ENCODE results near the gene NR3C2. TPM values are rescaled to one million over a fixed set of nuclear protein-coding genes. Genes with fewer than 3 reads are reported as not detected.

The NR3C2 gene
- polyA plus RNA-seq, 1 donor from 2014 or later = 0.06 TPM

DNA sequence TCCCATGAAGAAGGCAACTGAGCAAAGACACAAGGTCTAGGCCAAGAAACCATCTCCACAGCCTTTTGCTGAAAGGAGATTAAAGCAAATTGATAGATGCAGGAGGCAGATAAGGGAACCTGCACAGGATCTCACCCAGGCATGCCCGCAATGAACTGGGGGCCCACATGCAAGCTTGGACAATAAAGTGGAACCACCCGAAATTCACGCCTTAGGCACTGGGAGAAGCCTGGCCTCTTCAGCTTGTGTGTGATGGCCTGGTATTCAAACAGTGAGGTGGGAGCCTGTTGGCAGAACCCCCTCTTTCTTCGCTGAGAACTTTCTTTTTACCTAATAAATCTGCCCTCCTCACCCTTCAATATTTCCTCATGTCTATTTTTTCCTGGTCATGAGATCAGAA, 213.2 kb downstream of the NR3C2 start:
- no peaks in the 10 kb centered on the region for H3K9me2 ChIP-seq (ENCODE audit: insufficient read depth, low read length)
- no peaks in the 10 kb centered on the region for H4K20me1 ChIP-seq (ENCODE audit: insufficient read depth)
- H3K9ac ChIP-seq (ENCODE audit: low read length) = no peak overlapping the region
- no peak overlapping the region for H3K4me3 ChIP-seq (ENCODE audit: low read length)
- no peak overlapping the region for H2AFZ ChIP-seq (ENCODE audit: low read depth, low read length)
- no peaks in the 10 kb centered on the region for H3F3A ChIP-seq (ENCODE audit: insufficient read depth, low read length, poor library complexity, severe bottlenecking)
- no peaks in the 10 kb centered on the region for H3K36me3 ChIP-seq (ENCODE audit: insufficient read depth, low read length)
- H3K27me3 ChIP-seq (ENCODE audit: insufficient read depth, low read depth, low read length) = no peaks in the 10 kb centered on the region
- no peak for TF ChIP-seq REST (IDR thresholded peaks at IDR 0.05; ENCODE audit: borderline replicate concordance)
- no peak for TF ChIP-seq EZH2 (IDR thresholded peaks at IDR 0.05; ENCODE audit: borderline replicate concordance, insufficient read depth, low read length, poor library complexity, severe bottlenecking)
- TF ChIP-seq POLR2AphosphoS5 (IDR thresholded peaks at IDR 0.05) = no peak
- no peak for TF ChIP-seq EP300 (conservative IDR thresholded peaks at IDR 0.05; ENCODE audit: poor library complexity, severe bottlenecking)
- no peak for TF ChIP-seq TAF1 (IDR thresholded peaks at IDR 0.05; ENCODE audit: low read depth)
- TF ChIP-seq MXI1 (conservative IDR thresholded peaks at IDR 0.05; ENCODE audit: poor library complexity, severe bottlenecking) = no peak
- TF ChIP-seq CTCF (IDR thresholded peaks at IDR 0.05; ENCODE audit: poor library complexity, severe bottlenecking) = no peak
- TF ChIP-seq RAD21 (conservative IDR thresholded peaks at IDR 0.05) = no peak
- no peak for TF ChIP-seq SMC3 (conservative IDR thresholded peaks at IDR 0.05; ENCODE audit: poor library complexity)
- H3K79me2 ChIP-seq (replicated peaks; ENCODE audit: insufficient read depth, low read length) = no peaks in the 10 kb centered on the region
- H3K4me2 ChIP-seq (ENCODE audit: low read length) = no peak overlapping the region
- no peak overlapping the region for H3K27ac ChIP-seq (ENCODE audit: low read length)
- H3K9me3 ChIP-seq (ENCODE audit: low read length) = no peaks in the 10 kb centered on the region

DNA sequence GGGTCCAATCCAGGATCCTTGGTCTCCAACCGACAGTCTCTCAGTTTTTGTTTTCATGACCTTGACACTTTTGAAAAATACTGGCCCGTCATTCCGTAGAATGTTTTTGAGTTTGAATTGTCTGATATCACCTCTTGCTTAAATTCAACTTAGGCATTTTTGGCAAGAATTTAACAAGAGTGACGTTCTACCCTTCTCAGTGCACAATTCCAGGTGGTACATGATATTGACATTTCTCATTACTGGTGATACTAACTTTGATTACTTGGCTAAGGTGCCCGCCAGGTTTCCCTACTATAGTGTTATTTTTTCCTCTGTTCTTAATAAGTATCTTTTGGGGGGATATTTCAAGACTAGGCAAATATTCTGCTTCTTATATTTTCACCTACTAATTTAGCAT, 215.1 kb downstream of the NR3C2 start:
- Histone ChIP-seq H3K9me3 (ENCODE audit: low read length) (no peaks in the 10 kb centered on the region), H3K79me2 (replicated peaks; ENCODE audit: insufficient read depth, low read length) (no peaks in the 10 kb centered on the region), H3K27ac (ENCODE audit: low read length) (no peak overlapping the region), H3K36me3 (ENCODE audit: insufficient read depth, low read length) (no peaks in the 10 kb centered on the region), H3K4me2 (ENCODE audit: low read length) (no peak overlapping the region), H3K4me3 (ENCODE audit: low read length) (no peak overlapping the region), H3K27me3 (ENCODE audit: insufficient read depth, low read depth, low read length) (no peaks in the 10 kb centered on the region), H3K9ac (ENCODE audit: low read length) (no peak overlapping the region), H3F3A (ENCODE audit: insufficient read depth, low read length, poor library complexity, severe bottlenecking) (no peaks in the 10 kb centered on the region), H4K20me1 (ENCODE audit: insufficient read depth) (no peaks in the 10 kb centered on the region), H3K9me2 (ENCODE audit: insufficient read depth, low read length) (no peaks in the 10 kb centered on the region), H2AFZ (ENCODE audit: low read depth, low read length) (no peak overlapping the region)
- TF ChIP-seq EP300 (conservative IDR thresholded peaks at IDR 0.05; ENCODE audit: poor library complexity, severe bottlenecking) (no peak), SMC3 (conservative IDR thresholded peaks at IDR 0.05; ENCODE audit: poor library complexity) (no peak), MXI1 (conservative IDR thresholded peaks at IDR 0.05; ENCODE audit: poor library complexity, severe bottlenecking) (no peak), EZH2 (IDR thresholded peaks at IDR 0.05; ENCODE audit: borderline replicate concordance, insufficient read depth, low read length, poor library complexity, severe bottlenecking) (no peak), RAD21 (conservative IDR thresholded peaks at IDR 0.05) (no peak), TAF1 (IDR thresholded peaks at IDR 0.05; ENCODE audit: low read depth) (no peak), POLR2AphosphoS5 (IDR thresholded peaks at IDR 0.05) (no peak), REST (IDR thresholded peaks at IDR 0.05; ENCODE audit: borderline replicate concordance) (no peak), CTCF (IDR thresholded peaks at IDR 0.05; ENCODE audit: poor library complexity, severe bottlenecking) (no peak)

Measured in neural cell (in vitro differentiated cells).